Measurements from ENCODE around the gene CHSY3.

Gene CHSY3

GRCh38 chr5:129904102-129904666 lies at the start of gene CHSY3:
Gene CHSY3 (plus strand): TSS chr5:129904465.
- peak within 1 kb of the TSS; percentile 61 for H3K27ac ChIP-seq
- no peak for TF ChIP-seq ZFX (IDR thresholded peaks at IDR 0.05; ENCODE audit: borderline replicate concordance)
- peak; percentile 20; the same call in 1 of the 2 replicates for TF ChIP-seq CTCF (IDR thresholded peaks at IDR 0.05)

- TF ChIP-seq CTCF (IDR thresholded peaks at IDR 0.05) (no peak), ZFX (IDR thresholded peaks at IDR 0.05; ENCODE audit: borderline replicate concordance) (no peak)
- no peak overlapping the region for H3K27ac ChIP-seq
Measured at GRCh38 chr5:129856325-129856724, 47.9 kb upstream of the CHSY3 start.

GRCh38 chr5:129857116-129857515 lies 47.1 kb upstream of the CHSY3 start:
- H3K27ac ChIP-seq, result no peak overlapping the region
- no peak for TF ChIP-seq ZFX (IDR thresholded peaks at IDR 0.05; ENCODE audit: borderline replicate concordance)
- no peak for TF ChIP-seq CTCF (IDR thresholded peaks at IDR 0.05)

DNA sequence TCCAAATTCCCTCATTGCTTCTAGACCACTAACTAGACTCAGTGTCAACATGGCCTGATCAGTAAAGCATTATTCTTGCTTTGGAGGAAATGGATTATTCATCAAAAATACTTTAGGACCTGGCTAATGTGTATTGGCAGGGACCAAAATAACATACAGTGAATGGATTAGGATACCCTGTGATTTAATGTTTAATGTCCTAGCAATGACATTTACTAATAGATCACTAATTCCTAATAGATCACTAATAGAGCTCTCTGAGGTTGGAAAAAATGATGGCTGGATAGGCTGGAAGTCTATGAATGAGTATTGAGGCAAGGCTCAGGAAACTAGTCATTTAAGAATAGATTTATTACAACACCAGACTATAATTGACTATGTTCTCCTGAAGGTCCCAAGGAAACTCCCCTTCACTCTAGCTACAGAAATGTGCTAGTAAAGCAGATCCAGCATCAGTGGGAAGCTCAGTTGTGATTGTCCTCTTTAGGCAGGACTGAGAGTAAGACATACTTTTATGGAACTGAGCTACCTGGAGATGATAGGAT lies 46.1 kb upstream of the CHSY3 start:
- H3K27ac ChIP-seq, result no peak overlapping the region
- TF ChIP-seq ZFX (IDR thresholded peaks at IDR 0.05; ENCODE audit: borderline replicate concordance) (no peak), CTCF (IDR thresholded peaks at IDR 0.05) (no peak)

- H3K27ac ChIP-seq, result no peak overlapping the region
- no peak for TF ChIP-seq ZFX (IDR thresholded peaks at IDR 0.05; ENCODE audit: borderline replicate concordance)
- no peak for TF ChIP-seq CTCF (IDR thresholded peaks at IDR 0.05)
Measured at GRCh38 chr5:129884322-129884721, 19.9 kb upstream of the CHSY3 start.

DNA sequence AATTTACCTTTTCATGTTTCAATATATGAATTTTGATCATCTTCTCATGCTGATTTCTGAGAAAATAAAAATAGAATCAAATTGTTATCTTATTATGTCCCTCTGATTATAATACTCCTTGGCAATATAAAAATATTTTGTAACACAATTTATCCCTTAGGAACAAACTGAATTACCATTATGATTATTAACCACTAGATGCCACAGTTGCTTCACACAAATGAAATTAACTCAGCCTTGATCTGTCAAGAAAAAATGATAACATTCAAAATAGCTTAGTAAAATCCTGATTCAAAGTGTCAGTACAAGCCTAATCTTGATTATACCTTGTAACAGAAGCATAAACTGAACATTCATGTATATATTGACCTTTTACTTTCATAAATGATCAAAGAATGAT lies 4.8 kb upstream of the CHSY3 start:
- TF ChIP-seq ZFX (IDR thresholded peaks at IDR 0.05; ENCODE audit: borderline replicate concordance), result no peak
- TF ChIP-seq CTCF (IDR thresholded peaks at IDR 0.05), result peak; percentile 53
- H3K27ac ChIP-seq, result no peak overlapping the region

GRCh38 chr5:129902816-129903215 lies 1.4 kb upstream of the CHSY3 start:
- H3K27ac ChIP-seq, result no peak overlapping the region
- TF ChIP-seq CTCF (IDR thresholded peaks at IDR 0.05) (no peak), ZFX (IDR thresholded peaks at IDR 0.05; ENCODE audit: borderline replicate concordance) (no peak)

Data from 22Rv1 (cell line).